SH-SY5Y (cell line): ENCODE measurements around the gene TUFM.

Experiments
- GATA2 ChIP-seq: IDR thresholded peaks from 2 replicates; pipeline ENCODE4 v1.6.1; 2011; ENCODE audit warnings: mild to moderate bottlenecking, low read depth, low read length
- GATA3 ChIP-seq: IDR thresholded peaks from 2 replicates; pipeline ENCODE4 v1.6.1; 2011; ENCODE audit warnings: low read depth, mild to moderate bottlenecking, low read length, moderate library complexity

GRCh38 chr16:28839004-28839639 lies 7.0 kb downstream of the TUFM start:
- TF ChIP-seq GATA3 (no peak), GATA2 (no peak)
